ENCODE results near the gene KCNIP1.
"Not testable (repeated sequence)": the region's sequence is repeated elsewhere in the genome, so short reads cannot be mapped to it uniquely, and the experiment has no call there.

Gene KCNIP1

GRCh38 chr5:170752257-170753215, 248.7 kb downstream of the KCNIP1 start:
- no peak for DNase-seq (ENCODE audit: low read depth)

- no peak for DNase-seq (ENCODE audit: low read depth)
Measured at GRCh38 chr5:170753311-170753710, 249.5 kb downstream of the KCNIP1 start.

DNA sequence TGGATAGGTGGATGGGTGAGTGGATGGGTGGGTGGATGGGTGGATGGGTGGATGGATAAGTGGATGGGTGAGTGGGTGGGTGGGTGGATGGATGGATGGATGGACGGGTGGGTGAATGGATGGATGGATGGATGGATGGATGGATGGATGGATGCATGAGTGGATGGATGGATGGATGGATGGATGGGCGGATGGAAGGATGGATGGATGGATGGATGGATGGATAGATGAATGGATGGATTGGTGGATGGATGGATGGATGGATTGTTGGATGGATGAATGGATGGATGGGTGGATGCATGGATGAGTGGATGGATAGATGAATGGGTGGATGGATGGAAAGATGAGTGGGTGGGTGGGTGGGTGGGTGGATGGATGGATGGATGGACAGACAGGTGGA, 250.7 kb downstream of the KCNIP1 start:
- DNase-seq (ENCODE audit: low read depth) = not testable (repeated sequence)

DNA sequence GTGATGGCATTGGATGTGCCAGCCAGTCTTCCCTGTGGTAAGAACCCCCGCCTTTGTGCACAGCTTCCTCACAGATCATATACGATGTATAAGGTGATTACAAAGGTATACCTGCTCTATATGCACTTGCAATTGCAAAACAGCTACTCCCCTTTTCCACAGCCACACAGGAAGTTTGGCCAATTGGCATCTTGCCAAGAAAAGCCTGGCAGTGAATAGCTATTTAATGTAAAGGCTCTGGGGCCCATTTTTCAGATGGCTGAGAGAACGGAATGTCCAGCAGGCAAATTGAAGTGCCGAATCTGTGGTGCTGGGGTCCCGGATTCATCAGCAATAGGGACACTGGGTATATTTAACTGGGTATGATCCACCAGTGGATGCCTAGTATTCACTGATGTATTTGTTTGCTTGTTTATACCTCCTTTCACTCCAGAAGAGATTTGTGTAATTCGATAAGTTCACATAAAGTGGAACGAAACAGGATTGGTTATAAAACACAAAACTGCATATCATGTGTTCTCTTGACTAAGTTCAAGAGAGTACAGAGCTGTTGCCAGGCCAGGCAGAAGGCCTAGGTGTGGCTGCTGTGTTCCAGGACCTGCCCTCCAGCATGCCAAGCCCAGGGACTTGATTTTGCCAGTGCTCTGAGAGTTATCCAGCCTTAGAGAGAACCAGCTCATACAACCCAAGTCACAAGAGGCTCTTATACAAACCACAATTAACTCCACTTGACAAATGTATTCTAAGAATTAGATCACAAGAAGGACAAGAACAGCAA, 252.0 kb downstream of the KCNIP1 start:
- no peak for DNase-seq (ENCODE audit: low read depth)

DNA sequence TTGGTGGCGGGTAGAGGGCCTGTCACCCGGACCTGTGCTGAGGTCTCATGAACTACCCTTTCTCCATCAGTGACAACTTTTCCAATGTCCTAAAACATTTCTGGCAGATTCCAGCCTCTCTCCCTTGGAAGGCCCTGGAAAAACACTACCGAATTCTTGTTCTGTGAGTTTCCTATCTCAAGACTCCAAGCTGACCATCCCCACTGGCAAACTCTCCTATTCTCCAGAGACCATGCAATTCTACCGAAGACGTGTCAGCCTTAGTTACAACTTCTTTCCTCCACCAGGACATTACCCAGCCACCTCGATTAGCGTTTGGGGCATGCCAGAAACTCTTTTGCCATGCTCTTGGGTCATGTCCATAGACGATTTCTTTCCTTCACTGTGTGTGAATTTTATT, 252.9 kb downstream of the KCNIP1 start:
- DNase-seq (ENCODE audit: low read depth) = no peak

DNA sequence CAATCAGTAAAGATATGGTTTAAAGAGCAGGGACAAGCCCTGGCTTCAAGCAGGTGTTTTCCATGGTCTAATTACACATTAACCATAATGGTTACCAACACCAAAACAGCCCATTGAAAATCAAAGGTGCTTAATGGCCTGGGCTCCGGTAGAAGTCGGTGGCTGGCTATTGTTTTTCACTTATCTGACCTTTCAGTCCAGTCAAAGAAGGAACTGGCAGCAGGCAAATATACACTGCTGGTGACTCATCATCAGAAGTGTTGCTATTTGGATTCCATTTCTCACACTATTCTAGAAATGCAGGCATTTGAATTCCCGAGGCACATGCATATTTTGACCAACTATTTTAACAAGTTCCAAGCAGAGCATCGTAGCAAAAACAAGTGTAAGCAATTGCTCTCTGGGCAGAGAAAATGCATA, 253.4 kb downstream of the KCNIP1 start:
- no peak for DNase-seq (ENCODE audit: low read depth)

DNA sequence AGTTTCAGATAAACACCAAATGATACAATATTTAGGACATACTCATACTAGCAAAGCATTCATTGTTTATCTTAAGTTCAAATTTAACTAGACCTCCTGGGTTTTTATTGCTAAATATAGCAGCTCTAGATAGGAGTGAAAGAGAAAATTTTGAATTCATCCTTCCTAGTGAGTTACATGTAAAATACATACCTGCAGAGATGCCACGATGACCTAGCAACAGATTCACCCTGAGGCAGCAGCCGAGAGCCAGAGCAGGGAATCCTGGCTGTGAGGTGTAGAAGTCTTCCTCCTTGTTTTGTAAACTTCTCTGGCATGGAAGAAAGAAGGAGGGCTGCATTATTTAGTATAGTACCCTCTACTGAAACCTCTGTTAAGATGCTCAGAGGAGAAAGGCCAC, 253.8 kb downstream of the KCNIP1 start:
- no peak for DNase-seq (ENCODE audit: low read depth)

GRCh38 chr5:170758481-170758880, 254.7 kb downstream of the KCNIP1 start:
- DNase-seq (ENCODE audit: low read depth) = no peak

- DNase-seq (ENCODE audit: low read depth) = no peak
Measured at GRCh38 chr5:170760113-170760512, 256.3 kb downstream of the KCNIP1 start.

DNA sequence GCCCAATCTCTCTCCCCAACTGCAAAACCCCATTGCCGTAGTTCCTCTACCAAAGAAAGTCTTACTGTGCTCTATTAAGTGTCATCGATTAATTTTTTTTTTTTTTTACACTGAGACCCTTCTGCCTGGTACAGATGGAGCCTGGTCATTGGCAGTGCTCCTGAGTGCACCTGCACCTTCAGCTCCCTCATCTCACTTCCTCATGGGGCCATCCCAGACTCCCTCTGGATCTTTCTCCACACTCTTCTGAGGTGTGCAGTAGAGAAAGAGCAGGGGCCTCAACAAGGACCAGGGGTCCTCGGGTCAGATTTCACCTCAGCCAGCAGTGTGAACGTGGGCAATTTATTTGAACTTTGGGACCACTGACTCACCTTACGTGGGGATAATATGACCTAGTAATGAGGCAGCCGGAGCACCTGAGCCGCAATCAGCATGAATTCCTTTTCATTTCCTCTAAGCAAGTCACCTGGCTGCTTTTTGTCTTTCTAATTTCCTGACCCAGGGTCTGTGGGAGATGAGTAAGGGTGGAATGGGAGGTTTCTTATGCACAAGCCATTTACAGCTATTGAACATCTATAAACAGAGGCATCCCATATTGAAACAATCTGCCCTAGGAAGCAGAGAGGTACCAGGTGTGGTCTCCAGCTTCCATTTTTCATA, 257.4 kb downstream of the KCNIP1 start:
- no peak for DNase-seq (ENCODE audit: low read depth)

- DNase-seq (ENCODE audit: low read depth) = no peak
Measured at GRCh38 chr5:170761708-170762066, 257.9 kb downstream of the KCNIP1 start.

GRCh38 chr5:170762298-170762697, 258.5 kb downstream of the KCNIP1 start:
- not testable (repeated sequence) for DNase-seq (ENCODE audit: low read depth)

GRCh38 chr5:170765868-170766267, 262.0 kb downstream of the KCNIP1 start:
- not testable (repeated sequence) for DNase-seq (ENCODE audit: low read depth)

- DNase-seq (ENCODE audit: low read depth) = no peak
Measured at GRCh38 chr5:170769246-170769645, 265.4 kb downstream of the KCNIP1 start.

DNA sequence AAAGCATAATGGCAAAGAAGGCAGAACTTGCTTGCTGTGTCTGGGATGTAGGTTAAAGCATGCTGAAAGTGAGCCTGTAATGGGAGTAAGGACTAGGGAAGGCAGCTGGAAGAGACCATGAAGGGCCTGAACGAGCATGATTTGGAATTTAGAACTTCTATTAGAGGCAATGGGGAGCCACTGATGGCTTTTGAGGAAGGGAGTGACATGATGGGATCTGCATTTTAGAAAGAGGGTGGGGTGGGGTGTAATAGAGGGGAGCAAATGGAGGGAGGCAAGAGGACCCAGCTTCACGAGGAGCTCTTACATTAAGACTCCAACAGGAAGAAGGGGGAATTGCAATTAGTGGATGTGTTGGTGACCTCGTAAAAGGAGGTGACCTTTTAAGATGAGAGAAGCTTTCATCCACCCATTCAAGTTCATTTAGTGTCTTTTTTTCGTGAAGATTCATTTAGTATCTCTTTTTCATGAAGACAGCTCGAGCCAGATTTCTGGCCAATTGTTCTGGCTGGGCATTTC, 266.1 kb downstream of the KCNIP1 start:
- no peak for DNase-seq (ENCODE audit: low read depth)

DNA sequence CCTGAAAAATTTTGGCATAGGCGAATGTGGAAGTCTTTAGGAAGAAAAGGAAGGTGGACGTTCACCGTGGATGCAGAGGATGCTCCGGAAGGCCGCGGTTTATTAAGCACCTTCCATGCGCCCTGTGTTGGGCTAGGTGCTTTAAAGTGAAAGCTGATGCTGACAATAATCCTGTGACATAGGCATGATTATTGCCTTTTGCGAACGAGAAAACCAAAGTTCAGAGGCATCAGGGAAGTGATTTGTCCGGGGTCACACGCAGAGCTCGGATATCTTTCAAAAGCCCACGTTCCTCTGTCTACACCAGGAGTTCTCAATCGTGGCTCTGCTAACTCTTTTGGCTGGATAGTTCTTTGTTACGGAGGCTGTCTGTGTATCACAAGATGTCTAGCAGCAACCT, 267.7 kb downstream of the KCNIP1 start:
- no peak for DNase-seq (ENCODE audit: low read depth)

GRCh38 chr5:170773024-170773985, 269.5 kb downstream of the KCNIP1 start:
- no peak for DNase-seq (ENCODE audit: low read depth)

DNA sequence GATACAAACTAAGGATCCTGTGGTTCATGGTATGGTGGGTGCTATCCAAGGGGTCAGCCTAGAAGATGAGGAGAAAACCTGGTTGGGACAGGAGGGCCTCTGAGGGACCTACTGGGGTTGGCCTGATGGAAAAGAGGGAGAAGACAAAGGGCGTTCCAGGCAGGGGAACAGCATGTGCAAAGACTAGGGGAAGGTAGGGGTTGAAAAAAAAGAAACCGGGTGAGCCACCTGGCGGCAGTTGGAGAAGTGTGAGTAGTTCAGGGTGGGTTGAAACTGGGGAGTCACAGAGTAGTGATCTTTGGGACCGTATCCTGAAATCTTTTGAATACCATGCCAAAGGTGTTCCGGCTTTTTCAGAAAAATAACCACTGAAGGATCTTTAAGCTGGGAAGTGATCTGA, 271.0 kb downstream of the KCNIP1 start:
- no peak for DNase-seq (ENCODE audit: low read depth)

- no peak for DNase-seq (ENCODE audit: low read depth)
Measured at GRCh38 chr5:170781946-170782345, 278.1 kb downstream of the KCNIP1 start.

DNA sequence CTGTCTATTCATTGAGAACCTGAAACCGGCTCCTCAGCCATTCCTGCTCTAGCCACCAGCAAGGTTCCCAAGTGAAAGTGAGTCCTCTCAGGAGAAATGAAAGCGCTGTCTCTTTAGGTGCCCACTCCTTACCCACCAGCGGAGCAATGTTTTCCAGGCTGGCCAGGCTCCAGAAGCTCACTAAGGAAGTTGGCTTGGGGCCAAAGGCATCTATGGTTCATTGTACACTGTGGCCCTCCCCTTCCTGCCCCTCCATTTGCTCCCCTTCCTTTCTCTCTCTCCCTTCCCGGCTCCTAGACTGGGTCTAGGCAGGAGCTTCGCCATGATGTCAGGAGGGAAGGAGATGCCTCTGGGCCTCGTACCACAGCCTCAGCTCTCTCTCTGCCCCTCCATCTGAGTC, 278.6 kb downstream of the KCNIP1 start:
- no peak for DNase-seq (ENCODE audit: low read depth)

Data from activated T-helper 9 cell treated with anti-CD3 and anti-CD28 coated beads, Interleukin-2, amount 50 U/mL, for 16 hours (primary cell).